Smooth muscle cell (in vitro differentiated cells): ENCODE data around the gene EIF4H. TPM values are rescaled to one million over a fixed set of nuclear protein-coding genes. Genes with fewer than 3 reads are reported as not detected.
A peak's percentile ranks its signal among the peaks of the same experiment; 100 is the strongest.

Experiments used
- DNase-seq: peaks from one replicate; lab custom pipeline; 2025; ENCODE audit not compliant: unreplicated experiment; lab: John Stamatoyannopoulos, UW
- H2AFZ ChIP-seq: fragments of 200-600 bp; sonication (generic); 2 replicates; pipeline ENCODE4 v1.6.0; 2016; ENCODE audit warnings: antibody characterized with exemption, low read depth, mild to moderate bottlenecking
- H3F3A ChIP-seq: fragments of 200-600 bp; sonication (generic); 2 replicates; pipeline ENCODE4 v1.6.0; 2017; ENCODE audit warnings: antibody characterized with exemption, low read depth
- H3K27ac ChIP-seq: fragments of 200-600 bp; sonication (generic); 2 replicates; pipeline ENCODE4 v1.5.1; 2016; ENCODE audit warnings: low read depth, mild to moderate bottlenecking
- H3K27me3 ChIP-seq: fragments of 200-600 bp; sonication (generic); 2 replicates; pipeline ENCODE4 v1.6.1; 2016; ENCODE audit warnings: low read depth, mild to moderate bottlenecking
- H3K36me3 ChIP-seq: fragments of 200-600 bp; sonication (generic); 2 replicates; pipeline ENCODE4 v1.5.1; 2016; ENCODE audit warnings: low read depth
- H3K4me1 ChIP-seq: fragments of 200-600 bp; sonication (generic); 2 replicates; pipeline ENCODE4 v1.5.1; 2016; ENCODE audit warnings: low read depth
- H3K4me2 ChIP-seq: fragments of 200-600 bp; sonication (generic); 2 replicates; pipeline ENCODE4 v1.6.0; 2016; ENCODE audit warnings: mild to moderate bottlenecking
- H3K4me3 ChIP-seq: fragments of 200-600 bp; sonication (generic); 2 replicates; pipeline ENCODE4 v1.5.1; 2016; ENCODE audit warnings: mild to moderate bottlenecking
- H3K79me2 ChIP-seq: fragments of 200-600 bp; sonication (generic); 2 replicates; pipeline ENCODE4 v1.6.0; 2016; ENCODE audit warnings: low read depth, mild to moderate bottlenecking
- H3K9ac ChIP-seq: fragments of 200-600 bp; sonication (generic); 2 replicates; pipeline ENCODE4 v1.6.0; 2016; ENCODE audit warnings: low read depth
- H3K9me3 ChIP-seq: fragments of 200-600 bp; sonication (generic); replicated peaks from 2 replicates; pipeline ENCODE4 v1.5.1; 2016; ENCODE audit warnings: low read depth
- H4K20me1 ChIP-seq: fragments of 200-600 bp; sonication (generic); 2 replicates; pipeline ENCODE4 v1.6.0; 2016; ENCODE audit warnings: low read depth
- CTCF ChIP-seq: fragments of 200-600 bp; sonication (generic); IDR thresholded peaks from 2 replicates; pipeline ENCODE4 v1.5.1; 2017; ENCODE audit warnings: borderline replicate concordance, mild to moderate bottlenecking, antibody characterized with exemption; ENCODE audit not compliant: insufficient read depth, poor library complexity, severe bottlenecking
- WGBS: methylation state at CpG from one replicate; pipeline ENCODE4 v1.1.7; 2016; ENCODE audit warnings: low lambda C conversion rate; 5-methylcytosine and 5-hydroxymethylcytosine counted together
- polyA plus RNA-seq: library from polyadenylated mRNA; unstranded; fragments of >200 nt; fragmentation: Nextera tagmentation; extraction: Ambion mirVana; gene quantifications from 2 replicates; pipeline ENCODE4 v1.2.1, GENCODE V29; 2016
- total RNA-seq: library from RNA; depleted of rRNA; stranded (reverse); fragments of >200 nt; gene quantifications from 2 replicates; pipeline ENCODE4 v1.2.3, GENCODE V29; 2014

EIF4H gene
- total and polyA plus RNA-seq, 2 experiments from 2014 or later = 168 to 222 TPM

- Histone ChIP-seq H3K4me3 (no peak overlapping the region), H3K4me2 (peak overlapping the region; percentile 99), H3K36me3 (no peaks in the 10 kb centered on the region), H3F3A (peaks cover 12% of the 10 kb centered on the region), H3K79me2 (peaks cover 72% of the 10 kb centered on the region), H3K27ac (peak overlapping the region; percentile 90), H3K4me1 (peaks cover 23% of the 10 kb centered on the region), H3K27me3 (no peaks in the 10 kb centered on the region), H2AFZ (no peak overlapping the region), H3K9me3 (no peaks in the 10 kb centered on the region), H3K9ac (no peak overlapping the region), H4K20me1 (peaks cover 68% of the 10 kb centered on the region)
- TF ChIP-seq CTCF = no peak
- 71% methylated on average over 3 of the region's 3 CpGs for WGBS
- no peak for DNase-seq
These were observed 2.4 kb downstream of the EIF4H start for GRCh38 chr7:74176555-74176954.

- Histone ChIP-seq H4K20me1 (peaks cover 89% of the 10 kb centered on the region), H3K9ac (no peak overlapping the region), H3K36me3 (no peaks in the 10 kb centered on the region), H3K4me1 (peaks cover 22% of the 10 kb centered on the region), H3K4me2 (peak overlapping the region; percentile 99), H3K9me3 (no peaks in the 10 kb centered on the region), H3K27ac (peak overlapping the region; percentile 90), H3K4me3 (no peak overlapping the region), H2AFZ (no peak overlapping the region), H3K79me2 (peaks cover 92% of the 10 kb centered on the region), H3F3A (peaks cover 12% of the 10 kb centered on the region), H3K27me3 (no peaks in the 10 kb centered on the region)
- DNase-seq = no peak
- no peak for TF ChIP-seq CTCF
- 61% methylated on average over 9 of the region's 9 CpGs for WGBS
These were observed 4.5 kb downstream of the EIF4H start for GRCh38 chr7:74178632-74179031.

DNA sequence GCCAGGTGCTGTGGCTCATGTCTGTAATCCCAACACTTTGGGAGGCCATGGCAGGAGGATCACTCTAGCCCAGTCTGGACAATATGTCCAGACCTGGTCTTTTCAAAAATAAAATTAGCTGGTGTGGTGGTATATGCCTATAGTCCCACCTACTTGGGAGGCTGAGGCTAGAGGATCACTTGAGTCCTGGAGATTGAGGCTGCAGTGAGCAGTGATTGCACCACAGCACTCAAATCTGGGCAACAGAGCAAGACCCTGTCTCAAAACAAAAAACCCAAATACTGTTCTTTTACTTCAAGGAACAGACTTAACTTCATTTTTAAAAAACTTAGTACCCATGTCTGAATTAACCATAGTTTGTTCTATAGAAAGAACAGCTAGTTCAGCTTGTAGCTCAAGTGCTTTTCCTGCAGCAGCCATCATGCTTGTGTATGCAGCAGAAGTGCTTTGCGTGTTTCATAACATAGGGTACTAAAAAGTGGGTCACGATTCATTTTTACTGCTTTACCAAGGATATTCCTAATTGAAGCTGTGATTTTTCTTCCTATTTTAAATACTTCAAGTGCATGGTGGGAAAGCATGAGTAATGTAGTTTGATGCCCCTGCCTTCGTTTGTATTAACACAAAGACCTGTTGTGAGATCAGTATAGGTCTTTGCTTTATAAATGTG is 5.9 kb downstream of the EIF4H start:
- peaks cover 100% of the 10 kb centered on the region for H4K20me1 ChIP-seq
- no peak overlapping the region for H3K4me2 ChIP-seq
- no peak for TF ChIP-seq CTCF
- DNase-seq = no peak
- peaks cover 20% of the 10 kb centered on the region for H3K4me1 ChIP-seq
- H3K79me2 ChIP-seq = peaks cover 100% of the 10 kb centered on the region
- no peaks in the 10 kb centered on the region for H3K36me3 ChIP-seq
- no peaks in the 10 kb centered on the region for H3K9me3 ChIP-seq
- no peak overlapping the region for H2AFZ ChIP-seq
- H3K9ac ChIP-seq = no peak overlapping the region
- H3K27me3 ChIP-seq = no peaks in the 10 kb centered on the region
- H3K4me3 ChIP-seq = no peak overlapping the region
- 91% methylated on average over 3 of the region's 3 CpGs for WGBS
- peaks cover 12% of the 10 kb centered on the region for H3F3A ChIP-seq
- peak overlapping the region; percentile 90 for H3K27ac ChIP-seq

- DNase-seq = no peak
- no peak overlapping the region for H3K4me3 ChIP-seq
- peaks cover 100% of the 10 kb centered on the region for H3K79me2 ChIP-seq
- H3K27ac ChIP-seq = peak overlapping the region; percentile 10
- H3K4me1 ChIP-seq = peaks cover 13% of the 10 kb centered on the region
- H2AFZ ChIP-seq = no peak overlapping the region
- WGBS = 93% methylated on average over 1 of the region's 1 CpG
- no peaks in the 10 kb centered on the region for H3K9me3 ChIP-seq
- TF ChIP-seq CTCF = no peak
- peaks cover 12% of the 10 kb centered on the region for H3F3A ChIP-seq
- no peak overlapping the region for H3K4me2 ChIP-seq
- H4K20me1 ChIP-seq = peaks cover 100% of the 10 kb centered on the region
- H3K36me3 ChIP-seq = no peaks in the 10 kb centered on the region
- no peak overlapping the region for H3K9ac ChIP-seq
- no peaks in the 10 kb centered on the region for H3K27me3 ChIP-seq
These were observed 6.7 kb downstream of the EIF4H start for GRCh38 chr7:74180866-74181265.
